ENCODE results near the gene PIPOX. TPM values are rescaled to one million over a fixed set of nuclear protein-coding genes. Genes with fewer than 3 reads are reported as not detected.

The PIPOX gene
- total and polyA plus RNA-seq, 7 experiments from 2014 or later: 0.27 to 6.4 (median 4.2) TPM

- Mint-ChIP-seq H3K4me1 (peaks cover 0 to 6% (median 0%) of the 10 kb centered on the region in 7 donors), H3K4me3 (no peak overlapping the region), H3K9me3 (no peaks in the 10 kb centered on the region), H3K27me3 (peaks cover 0 to 3% (median 0%) of the 10 kb centered on the region in 5 donors), H3K27ac (peak overlapping the region in 1 of 9 donors; percentile 57), H3K36me3 (no peaks in the 10 kb centered on the region)
- intact Hi-C loops (cut with micrococcal nuclease): no loop called here
- H3K4me3 ChIP-seq (ENCODE audit: low read length): no peak overlapping the region
- no peaks in the 10 kb centered on the region for H3K27me3 ChIP-seq (ENCODE audit: control insufficient read depth in 2 of 2, insufficient read depth in 2 of 2, low read length in 2 of 2)
- no peaks in the 10 kb centered on the region for H3K9me3 ChIP-seq (ENCODE audit: control insufficient read depth in 2 of 3, low read length in 3 of 3)
- no peak overlapping the region for H3K27ac ChIP-seq (ENCODE audit: low read depth, low read length)
- no peak for DNase-seq
- H3K36me3 ChIP-seq (ENCODE audit: control insufficient read depth in 2 of 3, insufficient read depth in 3 of 3, low read length in 3 of 3): peaks cover 0 to 5% (median 0%) of the 10 kb centered on the region in 3 experiments
- ChIA-PET CTCF (no interaction called here), POLR2A (no interaction called here)
- no peaks in the 10 kb centered on the region for H3K4me1 ChIP-seq (ENCODE audit: control insufficient read depth in 2 of 2, insufficient read depth in 2 of 2, low read length in 2 of 2)
- no peak for ATAC-seq
Measured at GRCh38 chr17:29070308-29070707, 27.4 kb downstream of the PIPOX start.

- Histone ChIP-seq H3K27ac (ENCODE audit: low read depth, low read length) (no peak overlapping the region), H3K36me3 (ENCODE audit: control insufficient read depth in 2 of 3, insufficient read depth in 3 of 3, low read length in 3 of 3) (peaks cover 0 to 5% (median 0%) of the 10 kb centered on the region in 3 experiments), H3K9me3 (ENCODE audit: control insufficient read depth in 2 of 3, low read length in 3 of 3) (no peaks in the 10 kb centered on the region), H3K4me3 (ENCODE audit: low read length) (no peak overlapping the region), H3K27me3 (ENCODE audit: control insufficient read depth in 2 of 2, insufficient read depth in 2 of 2, low read length in 2 of 2) (no peaks in the 10 kb centered on the region), H3K4me1 (ENCODE audit: control insufficient read depth in 2 of 2, insufficient read depth in 2 of 2, low read length in 2 of 2) (no peaks in the 10 kb centered on the region)
- CTCF ChIA-PET: no interaction called here
- Mint-ChIP-seq H3K4me3 (no peak overlapping the region), H3K4me1 (peaks cover 0 to 9% (median 0%) of the 10 kb centered on the region in 7 donors), H3K27me3 (peaks cover 0 to 3% (median 0%) of the 10 kb centered on the region in 5 donors), H3K27ac (no peak overlapping the region), H3K9me3 (no peaks in the 10 kb centered on the region), H3K36me3 (no peaks in the 10 kb centered on the region)
- intact Hi-C loops (cut with micrococcal nuclease): no loop called here
- DNase-seq: no peak
- no peak for ATAC-seq
- POLR2A ChIA-PET: no interaction called here
Measured at GRCh38 chr17:29070781-29071180, 27.8 kb downstream of the PIPOX start.

- Histone ChIP-seq H3K4me3 (ENCODE audit: low read length) (no peak overlapping the region), H3K27ac (ENCODE audit: low read depth, low read length) (no peak overlapping the region), H3K4me1 (ENCODE audit: control insufficient read depth in 2 of 2, insufficient read depth in 2 of 2, low read length in 2 of 2) (no peaks in the 10 kb centered on the region), H3K27me3 (ENCODE audit: control insufficient read depth in 2 of 2, insufficient read depth in 2 of 2, low read length in 2 of 2) (no peaks in the 10 kb centered on the region), H3K36me3 (ENCODE audit: control insufficient read depth in 2 of 3, insufficient read depth in 3 of 3, low read length in 3 of 3) (peaks cover 0 to 5% (median 0%) of the 10 kb centered on the region in 3 experiments), H3K9me3 (ENCODE audit: control insufficient read depth in 2 of 3, low read length in 3 of 3) (no peaks in the 10 kb centered on the region)
- H3K27me3 Mint-ChIP-seq: peaks cover 0 to 3% (median 0%) of the 10 kb centered on the region in 5 donors
- no peak overlapping the region for H3K27ac Mint-ChIP-seq
- intact Hi-C loops (cut with micrococcal nuclease): no loop called here
- H3K36me3 Mint-ChIP-seq: no peaks in the 10 kb centered on the region
- ChIA-PET POLR2A (no interaction called here), CTCF (no interaction called here)
- H3K4me3 Mint-ChIP-seq: no peak overlapping the region
- no peaks in the 10 kb centered on the region for H3K9me3 Mint-ChIP-seq
- peaks cover 0 to 9% (median 0%) of the 10 kb centered on the region in 7 donors for H3K4me1 Mint-ChIP-seq
- no peak for DNase-seq
- ATAC-seq: no peak
Measured at GRCh38 chr17:29071303-29071702, 28.4 kb downstream of the PIPOX start.

GRCh38 chr17:29073045-29073444 lies 30.1 kb downstream of the PIPOX start:
- Mint-ChIP-seq H3K9me3 (no peaks in the 10 kb centered on the region), H3K4me1 (peaks cover 0 to 9% (median 0%) of the 10 kb centered on the region in 7 donors), H3K27ac (peak overlapping the region in 3 of 9 donors; percentile 36 to 72 (median 63)), H3K4me3 (no peak overlapping the region), H3K36me3 (no peaks in the 10 kb centered on the region), H3K27me3 (no peaks in the 10 kb centered on the region)
- Histone ChIP-seq H3K4me1 (ENCODE audit: control insufficient read depth in 2 of 2, insufficient read depth in 2 of 2, low read length in 2 of 2) (no peaks in the 10 kb centered on the region), H3K27me3 (ENCODE audit: control insufficient read depth in 2 of 2, insufficient read depth in 2 of 2, low read length in 2 of 2) (no peaks in the 10 kb centered on the region), H3K36me3 (ENCODE audit: control insufficient read depth in 2 of 3, insufficient read depth in 3 of 3, low read length in 3 of 3) (peaks cover 0 to 12% (median 0%) of the 10 kb centered on the region in 3 experiments), H3K4me3 (ENCODE audit: low read length) (no peak overlapping the region), H3K9me3 (ENCODE audit: control insufficient read depth in 2 of 3, low read length in 3 of 3) (no peaks in the 10 kb centered on the region), H3K27ac (ENCODE audit: low read depth, low read length) (no peak overlapping the region)
- DNase-seq (no peak), ATAC-seq (no peak)
- intact Hi-C loops (cut with micrococcal nuclease): no loop called here
- ChIA-PET CTCF (no interaction called here), POLR2A (no interaction called here)

GRCh38 chr17:29073520-29073919 lies 30.6 kb downstream of the PIPOX start:
- intact Hi-C loops (cut with micrococcal nuclease): no loop called here
- Mint-ChIP-seq H3K36me3 (peaks cover 0 to 1% (median 0%) of the 10 kb centered on the region in 5 donors), H3K4me3 (no peak overlapping the region), H3K9me3 (no peaks in the 10 kb centered on the region), H3K27me3 (no peaks in the 10 kb centered on the region), H3K27ac (peak overlapping the region in 1 of 9 donors; percentile 36), H3K4me1 (peaks cover 0 to 9% (median 0%) of the 10 kb centered on the region in 7 donors)
- CTCF ChIA-PET: no interaction called here
- POLR2A ChIA-PET: no interaction called here
- Histone ChIP-seq H3K4me3 (ENCODE audit: low read length) (no peak overlapping the region), H3K27ac (ENCODE audit: low read depth, low read length) (no peak overlapping the region), H3K27me3 (ENCODE audit: control insufficient read depth in 2 of 2, insufficient read depth in 2 of 2, low read length in 2 of 2) (no peaks in the 10 kb centered on the region), H3K9me3 (ENCODE audit: control insufficient read depth in 2 of 3, low read length in 3 of 3) (no peaks in the 10 kb centered on the region), H3K36me3 (ENCODE audit: control insufficient read depth in 2 of 3, insufficient read depth in 3 of 3, low read length in 3 of 3) (peaks cover 0 to 16% (median 0%) of the 10 kb centered on the region in 3 experiments), H3K4me1 (ENCODE audit: control insufficient read depth in 2 of 2, insufficient read depth in 2 of 2, low read length in 2 of 2) (no peaks in the 10 kb centered on the region)
- no peak for ATAC-seq
- DNase-seq: no peak

- CTCF ChIA-PET: interaction anchor here (0.6 kb wide), 1 partner anchor 8 kb away, joined by 4 read pairs; no protein-coding TSS in a partner anchor
- peak; percentile 53 for ATAC-seq
- DNase-seq: no peak
Measured at GRCh38 chr17:29074488-29074887, 31.5 kb downstream of the PIPOX start.

GRCh38 chr17:29076087-29076486 lies 33.1 kb downstream of the PIPOX start:
- Histone ChIP-seq H3K27ac (ENCODE audit: low read depth, low read length) (no peak overlapping the region), H3K4me1 (ENCODE audit: control insufficient read depth in 2 of 2, insufficient read depth in 2 of 2, low read length in 2 of 2) (no peaks in the 10 kb centered on the region), H3K4me3 (ENCODE audit: low read length) (no peak overlapping the region), H3K27me3 (ENCODE audit: control insufficient read depth in 2 of 2, insufficient read depth in 2 of 2, low read length in 2 of 2) (no peaks in the 10 kb centered on the region), H3K9me3 (ENCODE audit: control insufficient read depth in 2 of 3, low read length in 3 of 3) (no peaks in the 10 kb centered on the region), H3K36me3 (ENCODE audit: control insufficient read depth in 2 of 3, insufficient read depth in 3 of 3, low read length in 3 of 3) (peaks cover 0 to 41% (median 0%) of the 10 kb centered on the region in 3 experiments)
- CTCF ChIA-PET: no interaction called here
- H3K4me1 Mint-ChIP-seq: peaks cover 0 to 9% (median 0%) of the 10 kb centered on the region in 7 donors
- ATAC-seq (no peak), DNase-seq (no peak)
- H3K4me3 Mint-ChIP-seq: no peak overlapping the region
- H3K9me3 Mint-ChIP-seq: no peaks in the 10 kb centered on the region
- no peaks in the 10 kb centered on the region for H3K27me3 Mint-ChIP-seq
- intact Hi-C loops (cut with micrococcal nuclease): no loop called here
- peak overlapping the region in 2 of 9 donors; percentile 1 to 28 for H3K27ac Mint-ChIP-seq
- peaks cover 0 to 4% (median 3%) of the 10 kb centered on the region in 5 donors for H3K36me3 Mint-ChIP-seq
- POLR2A ChIA-PET: no interaction called here

More at GRCh38 chr17:29074488-29074887, 31.5 kb downstream of the PIPOX start:
- Histone ChIP-seq H3K27me3 (ENCODE audit: control insufficient read depth in 2 of 2, insufficient read depth in 2 of 2, low read length in 2 of 2) (no peaks in the 10 kb centered on the region), H3K27ac (ENCODE audit: low read depth, low read length) (no peak overlapping the region), H3K4me1 (ENCODE audit: control insufficient read depth in 2 of 2, insufficient read depth in 2 of 2, low read length in 2 of 2) (no peaks in the 10 kb centered on the region), H3K9me3 (ENCODE audit: control insufficient read depth in 2 of 3, low read length in 3 of 3) (no peaks in the 10 kb centered on the region), H3K4me3 (ENCODE audit: low read length) (no peak overlapping the region), H3K36me3 (ENCODE audit: control insufficient read depth in 2 of 3, insufficient read depth in 3 of 3, low read length in 3 of 3) (peaks cover 0 to 26% (median 0%) of the 10 kb centered on the region in 3 experiments)
- Mint-ChIP-seq H3K36me3 (peaks cover 0 to 1% (median 0%) of the 10 kb centered on the region in 5 donors), H3K27ac (peak overlapping the region in 1 of 9 donors; percentile 9), H3K27me3 (no peaks in the 10 kb centered on the region), H3K4me1 (peaks cover 0 to 9% (median 0%) of the 10 kb centered on the region in 7 donors), H3K4me3 (no peak overlapping the region), H3K9me3 (no peaks in the 10 kb centered on the region)
- intact Hi-C loops (cut with micrococcal nuclease): no loop called here
- POLR2A ChIA-PET: no interaction called here

All from naive thymus-derived CD4-positive, alpha-beta T cell (primary cell).